OCI-LY7 (cell line): Measurements from ENCODE around the gene SLC2A4RG. TPM values are rescaled to one million over a fixed set of nuclear protein-coding genes. Genes with fewer than 3 reads are reported as not detected.

ENCODE experiments used
- BruUV-seq: library from RNA; stranded (reverse); fragments of 400-500 nt; replicated peaks from 2 replicates; lab custom pipeline; 2021; lab: Mats Ljungman, UMichigan
- CTCF ChIA-PET: fragments of 300-600 bp; sonication (Branson Sonifier 250); formaldehyde crosslinking; loops from one replicate; lab custom pipeline; 2022; ENCODE audit warnings: antibody characterized with exemption; ENCODE audit not compliant: unreplicated experiment; lab: Charles Lee
- POLR2A ChIA-PET: fragments of 300-600 bp; sonication (Branson Sonifier 250); formaldehyde crosslinking; loops from one replicate; lab custom pipeline; 2022; ENCODE audit warnings: antibody characterized with exemption; lab: Charles Lee
- DNase-seq: peaks from one replicate; pipeline ENCODE4 v3.0.0-alpha.2; 2015; ENCODE audit warnings: low spot score
- H2AFZ ChIP-seq: fragments of 200-600 bp; sonication (generic), shearing (Covaris generic); 2 replicates; pipeline ENCODE4 v1.6.1; 2014; ENCODE audit warnings: mild to moderate bottlenecking, antibody characterized with exemption, low read length, moderate library complexity
- H3K27ac ChIP-seq: fragments of 200-600 bp; sonication (generic); 2 replicates; pipeline ENCODE4 v1.5.1; 2014; ENCODE audit warnings: mixed run types, low read depth, mild to moderate bottlenecking, moderate library complexity, low read length, inconsistent platforms; ENCODE audit not compliant: poor library complexity, severe bottlenecking
- H3K36me3 ChIP-seq: fragments of 200-600 bp; sonication (generic); 2 replicates; pipeline ENCODE4 v1.6.1; 2014; ENCODE audit warnings: mild to moderate bottlenecking, antibody characterized with exemption, low read length, moderate library complexity, mixed read lengths; ENCODE audit not compliant: insufficient read depth
- H3K4me1 ChIP-seq: fragments of 200-600 bp; sonication (generic); 2 replicates; pipeline ENCODE4 v1.5.1; 2014; ENCODE audit warnings: mild to moderate bottlenecking, low read length; ENCODE audit not compliant: insufficient read depth, poor library complexity, severe bottlenecking
- H3K4me2 ChIP-seq: fragments of 200-600 bp; sonication (generic); 2 replicates; pipeline ENCODE4 v1.6.1; 2014; ENCODE audit warnings: mild to moderate bottlenecking, low read length
- H3K4me3 ChIP-seq: fragments of 200-600 bp; sonication (generic); 2 replicates; pipeline ENCODE4 v1.5.1; 2014; ENCODE audit warnings: mild to moderate bottlenecking, low read depth, low read length; ENCODE audit not compliant: poor library complexity, severe bottlenecking
- H3K79me2 ChIP-seq: fragments of 200-600 bp; sonication (generic); 2 replicates; pipeline ENCODE4 v1.6.1; 2016; ENCODE audit warnings: low read depth, mild to moderate bottlenecking, low read length, moderate library complexity, mixed read lengths; ENCODE audit not compliant: insufficient read depth
- H3K9me2 ChIP-seq: fragments of 200-600 bp; sonication (generic); 2 replicates; pipeline ENCODE4 v1.6.1; 2016; ENCODE audit warnings: mild to moderate bottlenecking, low read length, mixed read lengths; ENCODE audit not compliant: insufficient read depth
- H3K9me3 ChIP-seq: fragments of 200-600 bp; sonication (generic); 2 replicates; pipeline ENCODE4 v1.6.1; 2014; ENCODE audit warnings: mild to moderate bottlenecking, mixed run types, low read length, mixed read lengths
- H4K20me1 ChIP-seq: fragments of 200-600 bp; sonication (generic); 2 replicates; pipeline ENCODE4 v1.6.1; 2014; ENCODE audit warnings: mild to moderate bottlenecking, antibody characterized with exemption, low read length, moderate library complexity, mixed read lengths; ENCODE audit not compliant: insufficient read depth
- EZH2phosphoT487 ChIP-seq: fragments of 200-600 bp; sonication (generic); IDR thresholded peaks from 2 replicates; pipeline ENCODE4 v1.6.1; 2018; ENCODE audit warnings: low read depth, borderline replicate concordance, mild to moderate bottlenecking, mixed run types, antibody characterized with exemption, low read length, moderate library complexity, mixed read lengths
- intact Hi-C: fragments of 100-400 bp; cut with micrococcal nuclease; formaldehyde crosslinking; loops from one replicate; pipeline ENCODE4 v1.10.0; 2022; ENCODE audit not compliant: unreplicated experiment
- total RNA-seq, 2 experiments: library from RNA; depleted of rRNA in 1 of 2; stranded (reverse); fragments of >200 nt in 1 of 2; shearing (Covaris generic) in 1 of 2; gene quantifications; 2 replicates each; pipeline ENCODE4 v1.2.3, GENCODE V29; 2014 to 2022
- TF ChIP-seq, protein P1 (sequence below): fragments of 200-600 bp; sonication (generic); conservative IDR thresholded peaks from 2 replicates; pipeline ENCODE4 v1.5.1; 2014; ENCODE audit warnings: mild to moderate bottlenecking, antibody characterized with exemption, low read length, moderate library complexity, mixed read lengths

The SLC2A4RG gene
- total RNA-seq, 2 experiments from 2014 or later, result 77.9 to 113 TPM

DNA sequence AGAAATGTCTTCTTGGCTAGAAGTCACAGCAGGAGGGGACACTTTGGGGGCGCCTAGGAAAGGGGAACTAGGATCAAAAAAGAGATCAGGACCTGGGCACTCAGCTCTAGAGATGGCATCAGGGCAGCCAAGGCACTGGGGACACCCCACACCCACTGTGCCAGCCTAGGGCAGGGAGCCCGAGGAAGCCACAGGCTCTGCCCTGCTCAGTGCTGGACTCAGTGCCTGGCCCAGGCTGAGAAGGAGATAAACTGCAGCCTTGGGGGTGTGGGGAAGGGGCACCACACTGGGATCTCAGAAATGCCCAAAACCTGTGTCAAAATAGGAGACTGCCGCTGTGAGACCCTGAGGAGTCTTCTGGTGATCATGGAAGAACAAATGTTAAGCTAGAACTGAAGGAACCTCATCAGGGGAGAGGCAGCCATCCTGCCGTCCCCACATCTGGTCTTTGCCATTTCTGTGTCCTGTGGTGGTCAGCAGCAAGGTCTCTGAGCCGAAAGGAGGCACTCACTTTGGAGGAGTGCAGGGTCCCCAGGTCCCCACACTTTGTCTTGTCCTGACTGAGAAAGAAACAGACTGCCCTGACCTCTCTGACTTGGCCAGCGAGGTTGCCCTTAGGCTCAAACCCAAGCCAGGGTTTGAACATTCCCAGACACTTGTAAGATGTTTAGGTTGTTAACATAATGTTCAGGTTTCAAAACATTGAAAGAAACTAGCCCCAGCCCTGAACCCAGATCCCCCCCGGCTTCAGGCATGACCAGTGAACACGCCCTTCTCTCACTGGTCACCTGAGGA lies 34.1 kb upstream of the SLC2A4RG start:
- ChIA-PET CTCF (no interaction called here), POLR2A (interaction anchor here (0.7 kb wide), 1 partner anchor 64 kb away, joined by 4 read pairs; no protein-coding TSS in a partner anchor)
- no peak overlapping the region for H3K27ac ChIP-seq
- intact Hi-C loops, result loop anchor here (2.0 to 5.0 kb wide), 2 partner anchors 41 to 82 kb away; no protein-coding TSS in a partner anchor
- no peaks in the 10 kb centered on the region for H3K9me3 ChIP-seq
- peak overlapping the region; percentile 79; the same call in 1 of the 2 replicates for H3K4me2 ChIP-seq
- no peak overlapping the region for H3K4me3 ChIP-seq
- H2AFZ ChIP-seq, result no peak overlapping the region
- no TSS peak for BruUV-seq
- peaks cover 8% of the 10 kb centered on the region; the same call in 1 of the 2 replicates for H4K20me1 ChIP-seq
- H3K36me3 ChIP-seq, result peaks cover 56% of the 10 kb centered on the region
- H3K4me1 ChIP-seq, result peaks cover 21% of the 10 kb centered on the region
- no peak for DNase-seq
- peaks cover 46% of the 10 kb centered on the region for H3K79me2 ChIP-seq
- H3K9me2 ChIP-seq, result no peaks in the 10 kb centered on the region
- no peak for TF ChIP-seq EZH2phosphoT487
- TF ChIP-seq, protein P1, sequence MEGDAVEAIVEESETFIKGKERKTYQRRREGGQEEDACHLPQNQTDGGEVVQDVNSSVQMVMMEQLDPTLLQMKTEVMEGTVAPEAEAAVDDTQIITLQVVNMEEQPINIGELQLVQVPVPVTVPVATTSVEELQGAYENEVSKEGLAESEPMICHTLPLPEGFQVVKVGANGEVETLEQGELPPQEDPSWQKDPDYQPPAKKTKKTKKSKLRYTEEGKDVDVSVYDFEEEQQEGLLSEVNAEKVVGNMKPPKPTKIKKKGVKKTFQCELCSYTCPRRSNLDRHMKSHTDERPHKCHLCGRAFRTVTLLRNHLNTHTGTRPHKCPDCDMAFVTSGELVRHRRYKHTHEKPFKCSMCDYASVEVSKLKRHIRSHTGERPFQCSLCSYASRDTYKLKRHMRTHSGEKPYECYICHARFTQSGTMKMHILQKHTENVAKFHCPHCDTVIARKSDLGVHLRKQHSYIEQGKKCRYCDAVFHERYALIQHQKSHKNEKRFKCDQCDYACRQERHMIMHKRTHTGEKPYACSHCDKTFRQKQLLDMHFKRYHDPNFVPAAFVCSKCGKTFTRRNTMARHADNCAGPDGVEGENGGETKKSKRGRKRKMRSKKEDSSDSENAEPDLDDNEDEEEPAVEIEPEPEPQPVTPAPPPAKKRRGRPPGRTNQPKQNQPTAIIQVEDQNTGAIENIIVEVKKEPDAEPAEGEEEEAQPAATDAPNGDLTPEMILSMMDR, result no peak

DNA sequence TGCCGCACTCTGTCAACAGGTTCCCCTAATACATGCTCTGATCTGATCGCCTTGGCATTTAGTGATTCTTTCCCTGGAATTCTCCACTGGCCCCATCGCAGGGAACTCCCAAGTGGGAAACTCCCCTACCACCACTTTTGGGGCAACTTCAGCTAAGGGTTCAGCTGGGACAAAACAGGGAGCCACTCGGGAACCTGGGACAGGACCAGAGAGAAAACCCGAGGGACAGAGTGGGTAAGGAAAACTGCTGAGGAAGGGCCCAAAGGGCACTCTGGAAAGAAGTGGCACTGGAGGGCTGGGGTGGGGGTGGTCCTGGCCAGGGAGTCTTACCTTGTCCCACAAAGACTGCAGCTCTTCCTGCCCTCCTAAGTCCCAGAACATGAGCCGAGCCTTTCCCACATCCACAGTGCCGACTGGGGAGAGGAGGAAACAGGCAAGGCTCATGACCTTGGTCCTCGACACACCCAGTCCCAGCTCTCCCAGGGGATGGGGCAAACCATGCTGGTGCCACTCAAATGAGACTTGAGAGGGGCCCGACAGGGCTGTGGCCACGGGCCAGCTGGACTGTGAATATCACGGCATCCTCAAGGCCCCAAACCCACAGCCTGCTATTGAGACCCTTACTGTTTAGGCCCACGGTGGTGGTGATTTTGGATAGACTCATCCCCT lies 33.4 kb upstream of the SLC2A4RG start:
- peak overlapping the region; percentile 97 for H3K4me3 ChIP-seq
- ChIA-PET CTCF (interaction anchor here (0.8 kb wide), 1 partner anchor 30 kb away, joined by 5 read pairs; the partner anchor contains the start of gene LIME1), POLR2A (interaction anchor here (0.7 kb wide), 1 partner anchor 65 kb away, joined by 4 read pairs; no protein-coding TSS in a partner anchor)
- TF ChIP-seq, protein P1, result no peak
- TF ChIP-seq EZH2phosphoT487, result no peak
- intact Hi-C loops, result loop anchor here (2.0 to 5.0 kb wide), 2 partner anchors 41 to 81 kb away; no protein-coding TSS in a partner anchor
- H3K27ac ChIP-seq, result peak overlapping the region; percentile 71
- H2AFZ ChIP-seq, result no peak overlapping the region
- TSS peak; percentile 61 for BruUV-seq
- no peaks in the 10 kb centered on the region for H3K9me2 ChIP-seq
- peaks cover 63% of the 10 kb centered on the region for H3K36me3 ChIP-seq
- H3K4me2 ChIP-seq, result peak overlapping the region; percentile 79
- H3K79me2 ChIP-seq, result peaks cover 53% of the 10 kb centered on the region
- peaks cover 28% of the 10 kb centered on the region for H3K4me1 ChIP-seq
- no peak for DNase-seq
- no peaks in the 10 kb centered on the region for H3K9me3 ChIP-seq
- H4K20me1 ChIP-seq, result peaks cover 8% of the 10 kb centered on the region; the same call in 1 of the 2 replicates
